GM10248 (cell line): ENCODE results near the gene RHOC.
"Not testable (repeated sequence)": the region's sequence is repeated elsewhere in the genome, so short reads cannot be mapped to it uniquely, and the experiment has no call there.

Experiments
- CTCF ChIA-PET: fragments of 300-600 bp; sonication (Branson Sonifier 250); formaldehyde crosslinking; extraction: SDS; loops from one replicate; lab custom pipeline; 2021; ENCODE audit warnings: antibody characterized with exemption; lab: Yijun Ruan, JAX
- POLR2A ChIA-PET: fragments of 350-650 bp; sonication (Branson Sonifier 250); formaldehyde crosslinking; extraction: SDS; loops from one replicate; lab custom pipeline; 2020; ENCODE audit warnings: antibody characterized with exemption; lab: Yijun Ruan, JAX
- DNase-seq: peaks from one replicate; pipeline ENCODE4 v3.0.0; 2012; ENCODE audit errors: extremely low spot score
- TF ChIP-seq, protein P1 (sequence below): IDR thresholded peaks from 2 replicates; pipeline ENCODE4 v1.5.1; 2012; ENCODE audit warnings: mild to moderate bottlenecking, low read depth; ENCODE audit errors: extremely low read depth, missing control alignments, control extremely low read depth

The RHOC gene

GRCh38 chr1:112723511-112723839 is 16.5 kb upstream of the RHOC start:
- DNase-seq, result no peak
- CTCF ChIA-PET, result interaction anchor here (1.5 to 12.2 kb wide), 2 partner anchors 80 to 332 kb away, joined by 5 to 410 read pairs; no protein-coding TSS in a partner anchor
- TF ChIP-seq, protein P1, sequence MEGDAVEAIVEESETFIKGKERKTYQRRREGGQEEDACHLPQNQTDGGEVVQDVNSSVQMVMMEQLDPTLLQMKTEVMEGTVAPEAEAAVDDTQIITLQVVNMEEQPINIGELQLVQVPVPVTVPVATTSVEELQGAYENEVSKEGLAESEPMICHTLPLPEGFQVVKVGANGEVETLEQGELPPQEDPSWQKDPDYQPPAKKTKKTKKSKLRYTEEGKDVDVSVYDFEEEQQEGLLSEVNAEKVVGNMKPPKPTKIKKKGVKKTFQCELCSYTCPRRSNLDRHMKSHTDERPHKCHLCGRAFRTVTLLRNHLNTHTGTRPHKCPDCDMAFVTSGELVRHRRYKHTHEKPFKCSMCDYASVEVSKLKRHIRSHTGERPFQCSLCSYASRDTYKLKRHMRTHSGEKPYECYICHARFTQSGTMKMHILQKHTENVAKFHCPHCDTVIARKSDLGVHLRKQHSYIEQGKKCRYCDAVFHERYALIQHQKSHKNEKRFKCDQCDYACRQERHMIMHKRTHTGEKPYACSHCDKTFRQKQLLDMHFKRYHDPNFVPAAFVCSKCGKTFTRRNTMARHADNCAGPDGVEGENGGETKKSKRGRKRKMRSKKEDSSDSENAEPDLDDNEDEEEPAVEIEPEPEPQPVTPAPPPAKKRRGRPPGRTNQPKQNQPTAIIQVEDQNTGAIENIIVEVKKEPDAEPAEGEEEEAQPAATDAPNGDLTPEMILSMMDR, result no peak
- POLR2A ChIA-PET, result no interaction called here

- CTCF ChIA-PET, result interaction anchor here (1.1 to 12.2 kb wide), 5 partner anchors 11 to 332 kb away, joined by 3 to 410 read pairs (median 5); no protein-coding TSS in a partner anchor
- POLR2A ChIA-PET, result no interaction called here
- TF ChIP-seq, protein P1, result no peak
- no peak for DNase-seq
Observed at GRCh38 chr1:112722601-112723510, 15.9 kb upstream of the RHOC start.

DNA sequence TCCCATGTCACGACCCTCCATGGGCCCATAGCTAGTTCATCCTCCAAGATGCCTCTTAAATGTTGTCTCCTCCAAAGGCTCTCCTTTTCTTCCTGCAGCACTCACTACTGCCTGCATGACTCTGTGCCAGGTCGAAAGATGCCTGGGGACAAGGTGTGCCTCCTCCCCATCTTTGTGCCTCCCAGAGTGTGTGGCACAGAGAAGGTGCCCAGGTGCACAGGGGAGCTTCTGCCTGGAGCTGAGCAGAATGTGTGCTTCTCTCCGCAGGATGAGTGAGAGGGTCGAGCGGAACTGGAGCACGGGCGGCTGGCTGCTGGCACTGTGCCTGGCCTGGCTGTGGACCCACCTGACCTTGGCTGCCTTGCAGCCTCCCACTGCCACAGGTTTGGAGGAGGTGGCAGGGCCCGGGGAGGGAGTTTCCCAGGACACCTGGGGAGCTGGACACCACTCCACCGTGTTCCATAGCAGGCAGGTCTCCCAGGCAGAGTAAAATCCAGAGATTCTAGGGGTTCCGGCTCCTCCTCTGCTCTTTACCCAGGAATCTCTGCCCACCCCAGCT is 15.1 kb upstream of the RHOC start:
- CTCF ChIA-PET, result interaction anchor here (1.1 to 12.2 kb wide), 5 partner anchors 12 to 331 kb away, joined by 3 to 410 read pairs (median 5); no protein-coding TSS in a partner anchor
- POLR2A ChIA-PET, result no interaction called here
- TF ChIP-seq, protein P1, result no peak
- no peak for DNase-seq

GRCh38 chr1:112721294-112721693 is 14.4 kb upstream of the RHOC start:
- CTCF ChIA-PET, result interaction anchor here (0.8 to 12.2 kb wide), 7 partner anchors 9 to 321 kb away, joined by 3 to 410 read pairs (median 6); no protein-coding TSS in a partner anchor
- POLR2A ChIA-PET, DNase-seq: not testable (repeated sequence)

DNA sequence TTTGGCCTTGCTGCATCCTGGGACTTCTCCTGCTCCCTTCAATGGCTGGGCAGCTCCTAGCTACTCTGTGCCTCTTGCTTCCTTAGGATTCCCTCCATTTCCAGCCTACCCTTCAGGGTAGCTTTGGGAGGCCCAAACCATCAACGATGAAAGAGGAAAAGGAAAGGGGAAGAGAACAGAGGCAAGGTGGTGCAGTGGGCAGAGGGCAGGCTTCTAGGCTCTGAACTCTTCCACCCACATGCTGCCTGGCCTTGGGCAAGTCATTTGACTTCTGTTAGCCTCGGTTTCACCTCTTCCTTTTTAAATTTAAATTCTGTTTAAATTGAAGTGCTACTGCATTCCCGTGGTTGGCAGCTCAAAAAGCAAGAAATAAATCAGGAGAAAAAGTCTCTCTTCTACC is 13.9 kb upstream of the RHOC start:
- no peak for DNase-seq
- ChIA-PET POLR2A (no interaction called here), CTCF (interaction anchor here (0.8 to 12.2 kb wide), 5 partner anchors 10 to 321 kb away, joined by 4 to 410 read pairs (median 11); no protein-coding TSS in a partner anchor)
- TF ChIP-seq, protein P1, result no peak

GRCh38 chr1:112719706-112720105 is 12.8 kb upstream of the RHOC start:
- CTCF ChIA-PET, result interaction anchor here (0.8 to 12.2 kb wide), 16 partner anchors 11 to 353 kb away, joined by 3 to 410 read pairs (median 6); partner anchors contain the start of genes LRIG2 and RHOC
- TF ChIP-seq, protein P1, result no peak
- no peak for DNase-seq
- POLR2A ChIA-PET, result interaction anchor here (0.6 kb wide), 1 partner anchor 300 kb away, joined by 3 read pairs; no protein-coding TSS in a partner anchor
